ENCODE measurements around the gene ARFGAP1.

GRCh38 chr20:63313349-63314014 lies 40.9 kb downstream of the ARFGAP1 start:
- TF ChIP-seq MAX (IDR thresholded peaks at IDR 0.05; ENCODE audit: low read depth, low read length): no peak
- no peak for TF ChIP-seq NFXL1 (IDR thresholded peaks at IDR 0.05; ENCODE audit: borderline replicate concordance)
- TF ChIP-seq SPI1 (IDR thresholded peaks at IDR 0.05; ENCODE audit: borderline replicate concordance, insufficient read depth, low read depth, low read length): no peak
- no peak for TF ChIP-seq CTCF (IDR thresholded peaks at IDR 0.05 in 2 of 3, conservative IDR thresholded peaks at IDR 0.05 in 1 of 3; ENCODE audit: control insufficient read depth in 2 of 3, extremely low read depth in 1 of 3, insufficient read depth in 1 of 3, low read depth in 3 of 3, low read length in 3 of 3)
- TF ChIP-seq EZH2 (IDR thresholded peaks at IDR 0.05; ENCODE audit: borderline replicate concordance, control insufficient read depth, low read depth, low read length): no peak
- TF ChIP-seq POLR2A (IDR thresholded peaks at IDR 0.05; ENCODE audit: low read depth, low read length): no peak
- no peak for TF ChIP-seq CREB1 (IDR thresholded peaks at IDR 0.05; ENCODE audit: low read depth)
- no peak for TF ChIP-seq EGR1 (IDR thresholded peaks at IDR 0.05; ENCODE audit: borderline replicate concordance in 1 of 2, low read depth in 2 of 2, low read length in 2 of 2)
- no peak for TF ChIP-seq NR2C2 (IDR thresholded peaks at IDR 0.05; ENCODE audit: borderline replicate concordance, control insufficient read depth, insufficient read length, low read depth)
- TF ChIP-seq KDM1A (IDR thresholded peaks at IDR 0.05; ENCODE audit: borderline replicate concordance): no peak
- no peak for TF ChIP-seq SMC3 (IDR thresholded peaks at IDR 0.05; ENCODE audit: borderline replicate concordance, low read length)

Measured in GM12878 (cell line).